Uterus (tissue), 2 donors: ENCODE measurements around the gene COL19A1.

Experiments used
- CTCF ChIP-seq, 4 experiments: fragments of 200-600 bp in 2 of 4; fragments of 450-650 bp in 2 of 4; sonication (generic) in 2 of 4; IDR thresholded peaks; one replicate each; pipeline ENCODE4 v1.5.1; 2016 to 2019; ENCODE audit warnings: antibody characterized with exemption in 4 of 4, mild to moderate bottlenecking in 2 of 4, moderate library complexity in 1 of 4
- POLR2A ChIP-seq, 2 donors: fragments of 450-650 bp; IDR thresholded peaks; one replicate each; pipeline ENCODE4 v1.6.1; 2016; ENCODE audit warnings: antibody characterized with exemption in 2 of 2, mild to moderate bottlenecking in 1 of 2, moderate library complexity in 1 of 2

GRCh38 chr6:69871107-69871506 is 4.8 kb downstream of the COL19A1 start:
- TF ChIP-seq CTCF (IDR thresholded peaks at IDR 0.05) (no peak), POLR2A (IDR thresholded peaks at IDR 0.05) (no peak)
